ENCODE results near the gene PLCH1.

DNA sequence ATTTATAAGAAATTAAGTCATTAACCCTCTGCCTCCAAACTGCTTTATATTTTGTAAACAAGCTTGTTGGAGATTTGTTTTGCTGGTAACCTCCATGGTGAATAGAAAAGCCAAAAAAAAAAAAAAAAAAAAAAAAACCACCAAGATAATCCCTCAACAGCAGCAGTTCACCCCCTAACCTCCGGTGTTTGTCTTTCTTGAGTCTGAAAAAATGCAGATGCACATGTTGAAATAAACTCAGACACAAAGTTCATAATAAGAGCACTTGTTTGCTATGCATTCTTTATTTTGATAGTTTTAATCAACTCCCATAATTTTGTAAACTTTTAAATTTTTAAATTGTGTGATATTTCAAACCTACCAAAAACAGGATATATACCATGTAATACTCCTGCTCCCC, 1.8 kb upstream of the PLCH1 start:
- TF ChIP-seq EZH2 (IDR thresholded peaks at IDR 0.05; ENCODE audit: borderline replicate concordance, low read depth, low read length, severe bottlenecking), result no peak
- TF ChIP-seq, protein P1, sequence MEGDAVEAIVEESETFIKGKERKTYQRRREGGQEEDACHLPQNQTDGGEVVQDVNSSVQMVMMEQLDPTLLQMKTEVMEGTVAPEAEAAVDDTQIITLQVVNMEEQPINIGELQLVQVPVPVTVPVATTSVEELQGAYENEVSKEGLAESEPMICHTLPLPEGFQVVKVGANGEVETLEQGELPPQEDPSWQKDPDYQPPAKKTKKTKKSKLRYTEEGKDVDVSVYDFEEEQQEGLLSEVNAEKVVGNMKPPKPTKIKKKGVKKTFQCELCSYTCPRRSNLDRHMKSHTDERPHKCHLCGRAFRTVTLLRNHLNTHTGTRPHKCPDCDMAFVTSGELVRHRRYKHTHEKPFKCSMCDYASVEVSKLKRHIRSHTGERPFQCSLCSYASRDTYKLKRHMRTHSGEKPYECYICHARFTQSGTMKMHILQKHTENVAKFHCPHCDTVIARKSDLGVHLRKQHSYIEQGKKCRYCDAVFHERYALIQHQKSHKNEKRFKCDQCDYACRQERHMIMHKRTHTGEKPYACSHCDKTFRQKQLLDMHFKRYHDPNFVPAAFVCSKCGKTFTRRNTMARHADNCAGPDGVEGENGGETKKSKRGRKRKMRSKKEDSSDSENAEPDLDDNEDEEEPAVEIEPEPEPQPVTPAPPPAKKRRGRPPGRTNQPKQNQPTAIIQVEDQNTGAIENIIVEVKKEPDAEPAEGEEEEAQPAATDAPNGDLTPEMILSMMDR (IDR thresholded peaks at IDR 0.05; ENCODE audit: borderline replicate concordance, extremely low read depth, low read length, poor library complexity, severe bottlenecking), result no peak

Data from DND-41 (cell line).